ENCODE results near the gene CLTCL1.

DNA sequence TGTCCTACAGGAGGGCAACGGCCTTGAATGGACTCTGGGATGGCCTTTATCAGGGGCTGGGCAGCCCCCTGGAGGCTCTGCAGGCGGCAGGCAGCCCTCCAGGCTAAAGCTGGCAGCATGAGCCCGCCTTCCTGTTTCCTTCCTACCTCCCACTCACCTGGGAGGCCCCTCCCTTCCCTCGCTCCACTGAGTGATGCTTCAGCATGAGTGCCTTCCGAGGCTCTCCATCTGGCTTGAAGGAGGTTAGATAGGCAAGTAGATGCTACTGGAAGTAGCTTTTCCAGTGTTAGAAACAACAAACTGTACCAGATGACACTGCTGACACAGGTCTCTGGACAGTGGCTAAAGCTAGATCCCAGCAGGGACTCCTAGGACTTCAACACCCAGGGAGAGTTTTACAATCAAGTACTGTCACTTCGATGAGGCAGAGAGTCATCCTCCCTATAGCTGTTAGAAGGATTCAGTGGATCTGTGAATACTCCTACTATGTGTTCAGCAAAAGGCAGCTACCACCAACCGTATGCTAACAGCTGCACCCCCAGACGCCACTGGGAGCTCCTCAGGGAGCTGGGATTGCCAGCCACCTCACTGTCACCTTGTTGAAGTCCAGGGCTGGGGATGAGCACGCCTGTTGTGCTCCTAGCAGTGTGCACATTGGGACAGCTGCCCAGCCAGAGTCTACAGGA is 108.9 kb downstream of the CLTCL1 start:
- TF ChIP-seq POLR2A (IDR thresholded peaks at IDR 0.05) = no peak
- TF ChIP-seq, protein P1, sequence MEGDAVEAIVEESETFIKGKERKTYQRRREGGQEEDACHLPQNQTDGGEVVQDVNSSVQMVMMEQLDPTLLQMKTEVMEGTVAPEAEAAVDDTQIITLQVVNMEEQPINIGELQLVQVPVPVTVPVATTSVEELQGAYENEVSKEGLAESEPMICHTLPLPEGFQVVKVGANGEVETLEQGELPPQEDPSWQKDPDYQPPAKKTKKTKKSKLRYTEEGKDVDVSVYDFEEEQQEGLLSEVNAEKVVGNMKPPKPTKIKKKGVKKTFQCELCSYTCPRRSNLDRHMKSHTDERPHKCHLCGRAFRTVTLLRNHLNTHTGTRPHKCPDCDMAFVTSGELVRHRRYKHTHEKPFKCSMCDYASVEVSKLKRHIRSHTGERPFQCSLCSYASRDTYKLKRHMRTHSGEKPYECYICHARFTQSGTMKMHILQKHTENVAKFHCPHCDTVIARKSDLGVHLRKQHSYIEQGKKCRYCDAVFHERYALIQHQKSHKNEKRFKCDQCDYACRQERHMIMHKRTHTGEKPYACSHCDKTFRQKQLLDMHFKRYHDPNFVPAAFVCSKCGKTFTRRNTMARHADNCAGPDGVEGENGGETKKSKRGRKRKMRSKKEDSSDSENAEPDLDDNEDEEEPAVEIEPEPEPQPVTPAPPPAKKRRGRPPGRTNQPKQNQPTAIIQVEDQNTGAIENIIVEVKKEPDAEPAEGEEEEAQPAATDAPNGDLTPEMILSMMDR (IDR thresholded peaks at IDR 0.05) = no peak

Data from heart left ventricle (tissue), 13 donors.